Kasumi-1 (cell line): ENCODE data around the gene RALGDS.
"Not testable (repeated sequence)": the region's sequence is repeated elsewhere in the genome, so short reads cannot be mapped to it uniquely, and the experiment has no call there.

Experiments
- DNase-seq, 2 experiments: peaks; one replicate each; lab custom pipeline; 2025; lab: John Stamatoyannopoulos, UW

Gene RALGDS

DNA sequence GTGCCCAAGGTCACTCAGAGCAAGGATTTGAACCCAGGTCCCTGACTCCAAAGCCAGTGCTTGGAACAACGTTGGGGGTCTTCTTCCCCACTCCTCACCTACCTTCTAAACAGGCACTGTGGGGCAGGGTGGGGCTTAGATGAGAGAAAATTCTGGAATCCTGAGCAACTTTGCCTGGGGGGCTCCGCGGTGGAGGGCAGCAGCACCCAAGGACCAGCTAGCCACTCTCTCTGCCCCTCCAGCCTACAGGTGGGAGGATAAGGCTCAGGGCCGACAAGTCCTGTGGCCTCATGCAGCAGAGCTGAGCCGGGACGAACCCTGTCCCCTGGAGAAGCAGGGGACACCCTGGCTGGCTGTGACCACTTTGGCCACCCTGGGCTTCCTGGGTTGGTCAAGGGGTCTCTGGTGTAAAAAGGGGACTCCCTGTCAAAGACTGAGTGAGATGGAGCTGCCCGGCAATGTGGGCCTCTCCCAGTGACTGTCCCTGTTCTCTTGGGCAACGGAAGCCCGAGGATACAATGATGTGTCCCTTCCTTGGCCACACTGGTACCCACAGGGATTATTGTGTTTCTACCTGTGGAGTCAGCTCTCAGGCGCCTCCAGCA lies 32.8 kb downstream of the RALGDS start:
- DNase-seq: no peak

DNA sequence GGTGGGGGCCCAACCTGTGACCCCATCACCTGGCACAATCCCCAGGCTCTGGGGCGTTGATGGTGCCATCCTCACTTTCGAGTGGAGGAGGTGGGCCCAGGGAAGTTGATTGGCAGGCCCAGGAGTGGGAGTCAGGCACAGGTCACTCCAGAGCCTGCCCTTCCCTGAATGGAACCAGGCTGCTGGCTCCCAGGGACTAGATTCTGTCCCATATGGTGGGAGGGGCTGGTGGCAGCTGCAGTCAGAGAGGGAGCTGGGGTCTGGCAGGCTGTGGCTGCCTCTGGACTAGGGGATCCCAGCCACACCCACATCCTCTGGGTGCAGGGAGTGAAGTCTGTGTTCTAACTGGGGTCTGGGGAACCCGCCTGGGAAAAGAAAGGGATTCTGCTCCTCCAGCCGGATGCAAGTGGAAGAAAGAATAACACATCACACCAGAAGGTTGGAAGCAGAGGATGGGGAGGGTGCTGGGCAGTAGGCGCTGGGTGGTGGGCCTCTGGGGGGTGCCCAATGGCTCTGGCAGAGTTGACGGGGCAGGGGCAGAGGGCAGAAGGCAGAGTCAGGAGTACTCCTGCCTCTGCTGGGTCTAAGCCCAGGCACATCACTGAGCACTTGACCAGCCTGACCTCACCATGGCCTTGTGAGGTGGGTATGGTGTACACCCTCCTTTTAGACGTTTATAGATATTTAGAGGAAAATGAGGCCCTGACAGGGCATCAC lies 33.5 kb downstream of the RALGDS start:
- DNase-seq: no peak

DNA sequence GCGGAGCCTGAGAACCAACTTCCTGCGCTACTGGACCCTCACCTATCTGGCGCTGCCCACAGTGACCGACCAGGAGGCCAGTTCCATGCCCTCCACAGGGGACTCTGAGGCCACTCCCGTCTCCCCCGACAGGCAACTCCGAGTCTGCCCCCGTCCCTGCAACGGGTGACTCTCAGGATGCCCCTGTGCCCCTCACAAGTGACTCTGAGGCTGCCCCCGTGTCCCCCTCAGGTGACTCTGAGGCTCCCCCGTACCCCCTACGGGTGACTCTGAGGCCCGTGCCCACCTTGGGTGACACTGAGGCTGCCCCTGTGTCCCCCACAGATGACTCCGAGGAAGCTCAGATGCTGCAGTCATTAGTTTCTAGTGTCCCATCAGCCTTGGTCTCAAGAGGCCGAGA lies 34.1 kb downstream of the RALGDS start:
- DNase-seq: no peak

DNA sequence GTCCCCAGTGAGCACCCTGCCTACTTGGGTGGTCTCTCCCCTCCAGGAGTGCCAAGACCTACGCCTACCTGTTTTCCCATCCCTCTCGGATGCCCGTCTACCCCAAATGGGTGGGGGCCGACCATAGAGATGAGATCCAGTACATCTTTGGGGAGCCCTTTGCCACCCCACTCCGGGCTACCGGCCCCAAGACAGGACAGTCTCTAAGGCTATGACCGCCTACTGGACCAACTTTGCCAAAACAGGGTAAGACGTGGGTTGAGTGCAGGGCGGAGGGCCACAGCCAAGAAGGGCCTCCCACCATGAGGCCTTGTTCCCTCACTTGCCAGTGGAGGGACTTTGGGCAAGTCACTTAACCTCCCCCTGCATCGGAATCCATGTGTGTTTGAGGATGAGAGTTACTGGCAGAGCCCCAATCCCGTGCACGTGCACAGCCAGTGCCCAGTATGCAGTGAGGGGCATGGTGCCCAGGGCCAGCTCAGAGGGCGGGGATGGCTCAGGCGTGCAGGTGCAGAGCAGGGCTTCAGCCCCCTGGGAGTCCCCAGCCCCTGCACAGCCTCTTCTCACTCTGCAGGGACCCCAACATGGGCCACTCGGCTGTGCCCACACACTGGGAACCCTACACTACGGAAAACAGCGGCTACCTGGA lies 34.7 kb downstream of the RALGDS start:
- DNase-seq: not testable (repeated sequence)

DNA sequence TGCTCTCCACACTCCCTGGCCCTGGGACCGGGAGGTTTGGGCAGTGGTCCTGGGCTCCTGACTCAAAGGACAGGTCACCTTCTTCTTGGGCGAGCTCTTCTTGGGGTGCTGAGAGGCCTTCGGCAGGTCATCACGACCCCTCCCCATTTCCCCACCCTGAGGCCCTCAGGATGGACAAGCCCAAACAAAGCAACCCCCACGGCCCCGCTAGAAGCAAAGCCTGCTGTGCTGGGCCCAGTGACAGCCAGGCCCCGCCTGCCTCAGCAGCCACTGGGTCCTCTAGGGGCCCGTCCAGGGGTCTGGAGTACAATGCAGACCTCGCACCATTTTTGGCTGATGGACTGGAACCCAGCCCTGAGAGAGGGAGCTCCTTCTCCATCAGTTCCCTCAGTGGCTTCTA lies 37.4 kb downstream of the RALGDS start:
- DNase-seq: not testable (repeated sequence)

DNA sequence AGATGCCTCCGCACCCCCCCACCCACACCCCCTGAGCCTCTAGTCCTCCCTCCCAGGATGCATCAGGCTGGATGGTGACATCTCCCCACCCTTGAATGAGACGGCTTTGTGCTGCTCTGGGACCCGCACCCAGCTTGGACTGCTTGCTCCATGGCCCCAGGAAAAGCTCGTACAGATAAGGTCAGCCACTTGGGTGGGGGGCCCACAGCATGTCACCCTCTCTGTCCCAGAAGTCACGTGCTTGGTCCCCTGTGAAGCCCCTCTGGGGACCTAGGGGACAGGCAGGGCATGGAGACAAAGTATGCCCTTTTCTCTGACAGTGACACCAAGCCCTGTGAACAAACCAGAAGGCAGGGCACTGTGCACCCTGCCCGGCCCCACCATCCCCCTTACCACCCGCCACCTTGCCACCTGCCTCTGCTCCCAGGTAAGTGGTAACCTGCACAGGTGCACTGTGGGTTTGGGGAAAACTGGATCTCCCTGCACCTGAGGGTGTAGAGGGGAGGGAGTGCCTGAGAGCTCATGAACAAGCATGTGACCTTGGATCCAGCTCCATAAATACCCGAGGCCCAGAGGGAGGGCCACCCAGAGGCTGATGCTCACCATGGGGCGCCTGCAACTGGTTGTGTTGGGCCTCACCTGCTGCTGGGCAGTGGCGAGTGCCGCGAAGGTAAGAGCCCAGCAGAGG lies 38.9 kb downstream of the RALGDS start:
- not testable (repeated sequence) for DNase-seq

DNA sequence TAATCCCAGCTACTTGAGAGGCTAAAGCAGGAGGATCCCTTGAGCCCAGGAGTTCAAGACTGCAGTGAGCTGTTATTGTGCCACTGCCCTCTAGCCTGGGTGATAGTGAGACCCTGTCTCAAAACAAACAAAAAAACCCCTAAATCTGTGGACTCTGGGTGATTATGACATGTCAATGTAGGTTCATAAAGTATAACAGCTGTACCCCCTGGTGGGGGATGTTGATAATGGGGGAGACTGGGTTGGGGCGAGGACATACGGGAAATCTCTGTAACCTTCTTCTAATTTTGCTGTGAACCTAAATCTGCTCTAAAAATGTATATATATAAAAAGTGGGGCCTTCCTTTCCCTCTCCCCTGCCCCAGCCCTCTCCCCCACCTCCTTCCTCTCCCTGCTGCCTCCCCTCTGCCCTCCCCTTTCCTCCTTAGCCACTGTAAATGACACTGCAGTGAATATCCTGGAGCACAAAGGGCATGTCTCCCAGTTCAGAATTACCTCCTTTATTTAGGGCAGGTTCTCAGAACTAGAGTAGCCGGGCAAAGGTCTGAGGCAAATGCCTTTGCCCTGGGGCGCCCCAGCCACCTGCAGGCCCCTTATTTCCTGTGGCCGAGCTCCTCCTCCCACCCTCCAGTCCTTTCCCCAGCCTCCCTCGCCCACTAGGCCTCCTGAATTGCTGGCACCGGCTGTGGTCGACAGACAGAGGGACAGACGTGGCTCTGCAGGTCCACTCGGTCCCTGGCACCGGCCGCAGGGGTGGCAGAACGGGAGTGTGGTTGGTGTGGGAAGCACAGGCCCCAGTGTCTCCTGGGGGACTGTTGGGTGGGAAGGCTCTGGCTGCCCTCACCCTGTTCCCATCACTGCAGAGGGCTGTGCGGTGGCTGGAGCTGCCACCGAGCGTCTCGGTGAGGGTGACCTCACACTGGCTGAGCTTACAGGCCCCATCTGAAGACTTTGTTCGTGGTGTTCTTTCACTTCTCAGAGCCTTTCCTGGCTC lies 40.0 kb downstream of the RALGDS start:
- not testable (repeated sequence) for DNase-seq

DNA sequence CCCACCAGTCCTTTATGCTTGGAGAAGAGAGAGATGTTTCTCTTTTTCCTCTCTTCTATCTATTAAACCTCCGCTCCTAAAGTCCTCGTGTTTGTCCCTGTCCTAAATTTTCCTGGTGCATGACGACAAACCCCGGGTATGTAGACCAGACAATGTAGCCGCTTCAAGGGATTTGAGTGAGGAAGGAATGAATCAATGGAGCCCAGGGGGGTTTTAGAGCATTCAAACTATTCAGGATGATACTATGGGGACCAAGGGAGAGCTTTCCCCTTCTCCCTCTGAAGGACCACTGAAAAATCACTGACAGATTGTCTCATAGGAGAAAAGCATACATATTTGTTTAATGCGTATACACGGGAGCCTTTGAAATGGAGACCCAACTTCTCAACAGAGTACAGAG lies 40.9 kb downstream of the RALGDS start:
- no peak for DNase-seq

DNA sequence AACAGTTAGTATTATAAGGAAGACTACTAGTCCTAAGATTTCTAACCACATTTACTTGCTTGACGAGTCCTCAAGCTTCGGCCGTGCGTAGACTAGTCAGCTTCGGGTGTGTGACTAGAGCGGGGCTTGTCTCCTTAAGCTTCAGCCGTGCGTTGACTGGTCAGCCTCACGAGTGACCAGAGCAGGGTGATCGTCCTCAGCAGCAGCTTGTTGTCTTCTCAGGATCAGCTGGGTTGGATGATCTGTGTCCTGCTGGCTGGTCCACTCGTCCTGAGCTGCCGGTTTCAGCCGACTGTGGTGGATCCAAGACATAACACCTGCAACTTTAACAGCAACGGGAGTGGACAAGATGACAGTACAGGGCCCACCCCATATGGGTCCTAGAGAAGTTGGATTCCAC lies 42.6 kb downstream of the RALGDS start:
- no peak for DNase-seq

DNA sequence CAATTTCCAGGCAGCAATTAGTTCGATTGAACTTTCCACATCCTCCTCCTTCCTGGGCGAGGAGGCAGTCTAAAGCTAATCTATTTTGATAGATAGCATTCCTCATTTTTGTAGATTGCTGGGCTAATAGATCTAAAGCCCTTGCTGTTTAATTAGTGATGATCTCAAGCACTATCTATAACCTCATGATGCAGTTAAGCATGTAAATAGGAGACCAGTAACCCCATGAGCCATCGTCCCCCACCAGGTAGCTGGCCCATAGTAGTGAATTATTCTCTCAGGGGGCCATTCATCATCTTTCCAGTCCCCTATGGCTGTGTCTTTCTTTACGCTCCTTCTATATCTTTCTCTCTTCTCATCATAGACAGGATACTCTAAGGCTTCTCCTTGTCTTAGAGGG lies 44.3 kb downstream of the RALGDS start:
- no peak for DNase-seq

DNA sequence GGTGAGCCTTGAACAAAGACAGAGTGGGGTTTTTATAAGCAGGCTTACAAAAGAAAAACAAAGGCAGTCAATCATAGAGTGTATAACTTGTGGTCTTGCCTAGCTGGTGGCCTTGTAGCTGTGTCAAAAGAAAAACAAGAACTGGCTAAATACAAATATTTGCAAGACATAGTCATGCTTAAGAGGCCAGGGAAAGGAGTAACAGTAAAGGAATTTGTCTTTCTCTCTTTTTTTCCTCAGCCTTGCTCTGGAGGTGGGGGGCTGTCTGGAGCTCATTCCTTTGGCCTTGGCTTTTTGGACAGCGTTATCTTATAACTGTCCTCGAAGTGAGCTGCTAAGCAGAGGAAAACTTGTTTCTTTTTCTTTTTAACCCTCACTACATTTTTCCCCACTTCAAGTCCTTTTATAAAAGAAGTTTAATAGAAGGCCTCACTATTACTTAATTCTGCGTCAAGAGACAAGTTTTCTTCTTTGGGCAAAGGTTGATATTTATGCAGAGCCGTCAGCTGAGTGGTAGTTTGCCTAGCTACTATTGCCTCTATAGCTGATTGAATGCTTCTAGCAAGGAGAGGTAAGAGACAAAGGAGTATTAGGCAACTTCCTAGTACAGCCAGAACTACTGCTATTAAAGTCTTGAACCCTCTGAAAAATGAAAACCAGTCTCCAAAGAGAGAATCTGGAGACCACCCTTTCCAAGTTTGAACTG lies 45.0 kb downstream of the RALGDS start:
- no peak for DNase-seq

DNA sequence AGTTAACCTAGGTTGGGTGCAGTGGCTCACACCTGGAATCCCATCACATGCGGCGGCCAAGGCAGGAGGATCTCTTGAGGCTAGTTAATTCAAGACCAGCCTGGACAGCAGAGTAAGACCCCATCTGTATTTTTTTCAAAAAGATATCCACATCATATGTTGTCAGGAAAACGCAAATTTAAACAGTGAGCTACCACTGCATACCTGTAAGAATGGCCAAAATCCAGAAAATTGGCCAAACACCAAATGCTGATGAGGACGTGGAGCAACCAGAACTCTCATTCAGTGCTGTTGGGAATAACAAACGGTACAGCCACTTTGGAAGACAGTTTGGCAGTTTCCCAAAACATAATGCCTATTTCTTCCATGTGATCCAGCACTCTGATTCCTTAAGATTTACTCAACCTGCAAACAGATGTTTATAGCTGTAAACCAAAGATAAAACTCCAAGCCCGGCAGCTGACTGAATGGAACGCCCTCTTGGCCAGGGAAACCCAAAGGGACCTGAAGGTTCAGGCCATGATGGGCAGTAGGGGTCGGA lies 46.9 kb downstream of the RALGDS start:
- DNase-seq: no peak

DNA sequence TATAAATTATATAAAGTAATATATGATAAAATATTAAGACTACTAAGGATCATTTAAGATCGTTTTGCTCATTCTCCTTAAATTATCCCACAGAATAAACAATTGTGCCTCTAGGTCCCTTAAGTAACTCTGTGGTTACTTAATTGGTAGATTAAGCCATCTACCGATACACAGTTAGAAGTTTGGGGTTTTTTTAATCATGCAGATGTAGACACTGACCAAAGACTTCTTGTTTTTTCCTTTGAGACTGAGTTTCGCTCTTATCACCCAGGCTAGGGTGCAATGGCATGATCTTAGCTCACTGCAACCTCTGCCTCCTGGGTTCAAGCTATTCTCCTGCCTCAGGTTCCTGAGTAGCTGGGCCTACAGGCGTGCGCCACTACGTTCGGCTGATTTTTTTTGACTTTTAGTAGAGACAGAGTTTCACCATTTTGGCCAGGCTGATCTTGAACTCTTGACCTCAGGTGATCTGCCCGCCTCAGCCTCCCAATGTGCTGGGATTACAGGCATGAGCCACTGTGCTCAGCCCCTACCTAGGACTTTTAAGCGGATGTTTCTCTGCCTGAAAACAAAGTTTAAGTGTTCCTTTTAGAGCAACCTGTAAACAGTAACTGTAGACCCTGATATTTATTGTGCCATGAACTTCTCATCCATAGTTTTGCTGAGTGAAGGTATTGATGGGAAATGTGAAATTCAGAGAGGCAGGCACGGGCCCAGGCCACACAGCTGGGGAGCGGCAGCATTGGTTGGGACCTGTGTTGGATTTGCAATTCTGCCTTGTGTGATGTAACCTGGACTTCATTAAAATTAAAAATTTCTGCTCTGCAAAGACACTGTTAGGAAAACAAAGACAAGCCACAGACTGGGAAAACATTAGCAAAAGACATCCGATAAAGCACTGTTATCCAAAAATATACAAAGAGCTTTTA lies 47.7 kb downstream of the RALGDS start:
- no peak for DNase-seq

DNA sequence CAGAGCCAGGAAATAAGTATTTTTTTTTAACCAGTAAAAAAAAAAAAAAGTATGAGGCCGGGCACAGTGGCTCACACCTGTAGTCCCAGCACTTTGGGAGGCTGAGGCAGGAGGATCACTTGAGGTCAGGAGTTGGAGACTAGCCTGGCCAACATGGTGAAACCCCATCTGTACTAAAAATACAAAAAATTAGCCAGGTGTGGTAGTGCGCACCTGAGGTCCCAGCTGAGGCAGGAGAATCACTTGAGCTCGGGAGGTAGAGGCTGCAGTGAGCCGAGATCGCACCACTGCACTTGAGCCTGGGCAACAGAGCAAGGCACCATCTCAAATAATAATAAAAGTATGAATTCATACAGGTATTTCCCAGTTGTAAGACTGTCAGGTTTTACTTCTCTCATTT lies 48.8 kb downstream of the RALGDS start:
- not testable (repeated sequence) for DNase-seq

DNA sequence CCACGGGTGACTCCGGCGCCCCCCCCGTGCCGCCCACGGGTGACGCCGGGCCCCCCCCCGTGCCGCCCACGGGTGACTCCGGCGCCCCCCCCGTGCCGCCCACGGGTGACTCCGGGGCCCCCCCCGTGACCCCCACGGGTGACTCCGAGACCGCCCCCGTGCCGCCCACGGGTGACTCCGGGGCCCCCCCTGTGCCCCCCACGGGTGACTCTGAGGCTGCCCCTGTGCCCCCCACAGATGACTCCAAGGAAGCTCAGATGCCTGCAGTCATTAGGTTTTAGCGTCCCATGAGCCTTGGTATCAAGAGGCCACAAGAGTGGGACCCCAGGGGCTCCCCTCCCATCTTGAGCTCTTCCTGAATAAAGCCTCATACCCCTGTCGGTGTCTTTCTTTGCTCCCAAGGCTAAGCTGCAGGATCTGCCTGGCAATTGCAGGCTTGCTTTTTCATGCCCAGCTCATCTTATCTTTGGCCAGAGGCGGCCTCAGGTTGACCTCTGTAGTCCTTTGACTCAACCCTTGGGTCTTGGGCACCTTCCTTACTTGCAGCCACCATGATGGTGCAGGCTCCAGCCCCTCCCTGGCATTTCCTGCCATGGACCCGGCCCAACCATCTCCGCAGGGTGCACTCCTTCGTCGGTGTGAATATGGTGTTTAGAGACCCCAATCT lies 49.4 kb downstream of the RALGDS start:
- no peak for DNase-seq

DNA sequence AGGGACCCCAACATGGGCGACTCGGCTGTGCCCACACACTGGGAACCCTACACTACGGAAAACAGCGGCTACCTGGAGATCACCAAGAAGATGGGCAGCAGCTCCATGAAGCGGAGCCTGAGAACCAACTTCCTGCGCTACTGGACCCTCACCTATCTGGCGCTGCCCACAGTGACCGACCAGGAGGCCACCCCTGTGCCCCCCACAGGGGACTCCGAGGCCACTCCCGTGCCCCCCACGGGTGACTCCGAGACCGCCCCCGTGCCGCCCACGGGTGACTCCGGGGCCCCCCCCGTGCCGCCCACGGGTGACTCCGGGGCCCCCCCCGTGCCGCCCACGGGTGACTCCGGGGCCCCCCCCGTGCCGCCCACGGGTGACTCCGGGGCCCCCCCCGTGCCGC lies 50.1 kb downstream of the RALGDS start:
- not testable (repeated sequence) for DNase-seq

DNA sequence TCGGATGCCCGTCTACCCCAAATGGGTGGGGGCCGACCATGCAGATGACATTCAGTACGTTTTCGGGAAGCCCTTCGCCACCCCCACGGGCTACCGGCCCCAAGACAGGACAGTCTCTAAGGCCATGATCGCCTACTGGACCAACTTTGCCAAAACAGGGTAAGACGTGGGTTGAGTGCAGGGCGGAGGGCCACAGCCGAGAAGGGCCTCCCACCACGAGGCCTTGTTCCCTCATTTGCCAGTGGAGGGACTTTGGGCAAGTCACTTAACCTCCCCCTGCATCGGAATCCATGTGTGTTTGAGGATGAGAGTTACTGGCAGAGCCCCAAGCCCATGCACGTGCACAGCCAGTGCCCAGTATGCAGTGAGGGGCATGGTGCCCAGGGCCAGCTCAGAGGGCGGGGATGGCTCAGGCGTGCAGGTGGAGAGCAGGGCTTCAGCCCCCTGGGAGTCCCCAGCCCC lies 50.5 kb downstream of the RALGDS start:
- DNase-seq: not testable (repeated sequence)

DNA sequence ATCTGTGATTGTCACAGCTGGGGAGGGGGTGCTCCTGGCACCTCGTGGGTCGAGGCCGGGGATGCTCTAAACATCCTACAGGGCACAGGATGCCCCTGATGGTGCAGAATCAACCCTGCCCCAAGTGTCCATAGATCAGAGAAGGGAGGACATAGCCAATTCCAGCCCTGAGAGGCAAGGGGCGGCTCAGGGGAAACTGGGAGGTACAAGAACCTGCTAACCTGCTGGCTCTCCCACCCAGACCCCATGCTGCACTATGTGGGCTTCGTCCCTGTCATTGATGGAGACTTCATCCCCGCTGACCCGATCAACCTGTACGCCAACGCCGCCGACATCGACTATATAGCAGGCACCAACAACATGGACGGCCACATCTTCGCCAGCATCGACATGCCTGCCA lies 52.6 kb downstream of the RALGDS start:
- not testable (repeated sequence) for DNase-seq

DNA sequence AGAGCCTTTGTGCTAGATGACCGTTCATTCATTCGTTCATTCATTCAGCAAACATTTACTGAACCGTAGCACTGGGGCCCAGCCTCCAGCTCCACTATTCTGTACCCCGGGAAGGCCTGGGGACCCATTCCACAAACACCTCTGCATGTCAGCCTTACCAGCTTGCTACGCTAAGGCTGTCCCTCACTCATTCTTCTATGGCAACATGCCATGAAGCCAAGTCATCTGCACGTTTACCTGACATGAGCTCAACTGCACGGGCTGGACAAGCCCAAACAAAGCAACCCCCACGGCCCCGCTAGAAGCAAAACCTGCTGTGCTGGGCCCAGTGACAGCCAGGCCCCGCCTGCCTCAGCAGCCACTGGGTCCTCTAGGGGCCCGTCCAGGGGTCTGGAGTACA lies 53.2 kb downstream of the RALGDS start:
- DNase-seq: no peak
